GM12878 (cell line): ENCODE results near the gene DOCK7. TPM values are rescaled to one million over a fixed set of nuclear protein-coding genes. Genes with fewer than 3 reads are reported as not detected.
A peak's percentile ranks its signal among the peaks of the same experiment; 100 is the strongest.

ENCODE experiments used
- ATAC-seq: fragments of 200-7000 bp; cut with Tn5 transposase; 3 replicates; pipeline ENCODE4 v1.9.1; 2020; ENCODE audit warnings: mild to moderate bottlenecking, moderate library complexity
- BruUV-seq: library from RNA; stranded (reverse); fragments of 400-500 nt; replicated peaks from 2 replicates; lab custom pipeline; 2021; lab: Mats Ljungman, UMichigan
- CTCF ChIA-PET: fragments of 300-600 bp; sonication (Branson Sonifier 250); formaldehyde crosslinking; extraction: SDS; loops from one replicate; lab custom pipeline; 2021; ENCODE audit warnings: inconsistent platforms; lab: Yijun Ruan, JAX
- POLR2A ChIA-PET: fragments of 350-600 bp; formaldehyde crosslinking; extraction: SDS; loops from one replicate; lab custom pipeline; 2021; ENCODE audit warnings: inconsistent platforms; lab: Charles Lee
- RAD21 ChIA-PET: fragments of 300-600 bp; sonication (Branson Sonifier 250); formaldehyde crosslinking; loops from one replicate; lab custom pipeline; 2023; ENCODE audit warnings: antibody characterized with exemption; ENCODE audit not compliant: unreplicated experiment; lab: Charles Lee
- SMC1A ChIA-PET: fragments of 300-600 bp; sonication (Branson Sonifier 250); formaldehyde crosslinking; loops from one replicate; lab custom pipeline; 2023; ENCODE audit not compliant: unreplicated experiment, uncharacterized antibody; lab: Charles Lee
- DNase-seq: peaks from one replicate; pipeline ENCODE4 v3.0.0-alpha.2; 2011; ENCODE audit warnings: low read depth, low spot score
- FAIRE-seq: peaks from 3 replicates; lab custom pipeline; 2011; peaks lifted over from hg19 to GRCh38; lab: Jason Lieb, UNC
- H2AFZ ChIP-seq: 2 replicates; pipeline ENCODE4 v1.6.0; 2011; ENCODE audit warnings: low read depth, low read length, control low read depth; ENCODE audit not compliant: control insufficient read depth
- H3K27ac ChIP-seq: 2 replicates; pipeline ENCODE4 v1.5.1; 2011; ENCODE audit warnings: control low read depth; ENCODE audit not compliant: control insufficient read depth, insufficient read depth
- H3K27me3 ChIP-seq, 2 experiments: replicated peaks in 1 of 2; 2 replicates each; pipeline versions ENCODE4 v1.6.0 to v1.6.1; 2011; ENCODE audit warnings: low read length in 1 of 2; ENCODE audit not compliant: control insufficient read depth in 2 of 2, insufficient read depth in 2 of 2
- H3K36me3 ChIP-seq, 2 experiments: 2 replicates each; pipeline ENCODE4 v1.5.1; 2011; ENCODE audit warnings: low read length in 1 of 2; ENCODE audit not compliant: control insufficient read depth in 2 of 2, insufficient read depth in 2 of 2
- H3K4me1 ChIP-seq: 2 replicates; pipeline ENCODE4 v1.6.1; 2011; ENCODE audit warnings: mild to moderate bottlenecking, low read length, moderate library complexity, mixed read lengths; ENCODE audit not compliant: control insufficient read depth, insufficient read depth
- H3K4me2 ChIP-seq: 2 replicates; pipeline ENCODE4 v1.6.0; 2011; ENCODE audit warnings: control low read depth; ENCODE audit not compliant: control insufficient read depth, insufficient read depth
- H3K4me3 ChIP-seq: fragments of 200-600 bp; sonication (generic); 2 replicates; pipeline ENCODE4 v1.5.1; 2016
- H3K79me2 ChIP-seq: 2 replicates; pipeline ENCODE4 v1.6.0; 2011; ENCODE audit warnings: low read length; ENCODE audit not compliant: control insufficient read depth, insufficient read depth
- H3K9ac ChIP-seq: 2 replicates; pipeline ENCODE4 v1.8.0; 2011; ENCODE audit warnings: low read length, control low read depth, mixed read lengths; ENCODE audit not compliant: control insufficient read depth, insufficient read depth
- H3K9me3 ChIP-seq: replicated peaks from 3 replicates; pipeline ENCODE4 v1.5.1; 2011; ENCODE audit warnings: mild to moderate bottlenecking, low read length; ENCODE audit not compliant: control insufficient read depth, insufficient read depth
- H4K20me1 ChIP-seq: 2 replicates; pipeline ENCODE4 v1.6.0; 2011; ENCODE audit not compliant: control insufficient read depth, insufficient read depth
- BHLHE40 ChIP-seq, 2 experiments: fragments of 450-650 bp in 1 of 2; IDR thresholded peaks; 2 replicates each; pipeline ENCODE4 v1.6.1; 2011 to 2017; ENCODE audit warnings: low read depth in 2 of 2, borderline replicate concordance in 1 of 2, improper control_type of control experiment in 1 of 2, low read length in 1 of 2, mild to moderate bottlenecking in 1 of 2
- EP300 ChIP-seq, 2 experiments: fragments of 150-350 bp in 1 of 2; IDR thresholded peaks; 2 replicates each; pipeline ENCODE4 v1.6.1; 2011 to 2012; ENCODE audit warnings: low read depth in 2 of 2, low read length in 2 of 2, borderline replicate concordance in 1 of 2, improper control_type of control experiment in 1 of 2, inconsistent platforms in 1 of 2; ENCODE audit not compliant: control insufficient read depth in 1 of 2
- ESRRA ChIP-seq: IDR thresholded peaks from 2 replicates; pipeline ENCODE4 v1.6.1; 2012; ENCODE audit warnings: mild to moderate bottlenecking, low read length, improper control_type of control experiment
- FOS ChIP-seq: IDR thresholded peaks from 3 replicates; pipeline ENCODE4 v1.6.1; 2011; ENCODE audit warnings: borderline replicate concordance; ENCODE audit not compliant: insufficient read length; ENCODE audit errors: extremely low read depth
- FOXK2 ChIP-seq: fragments of 450-650 bp; IDR thresholded peaks from 2 replicates; pipeline ENCODE4 v1.6.1; 2017; ENCODE audit warnings: mild to moderate bottlenecking, moderate library complexity
- LARP7 ChIP-seq: fragments of 450-650 bp; IDR thresholded peaks from 2 replicates; pipeline ENCODE4 v1.6.1; 2017; ENCODE audit warnings: mild to moderate bottlenecking
- MEF2A ChIP-seq: IDR thresholded peaks from 2 replicates; pipeline ENCODE4 v1.6.1; 2011; ENCODE audit warnings: low read depth, mild to moderate bottlenecking, low read length, moderate library complexity; ENCODE audit not compliant: insufficient read depth
- MEF2B ChIP-seq: fragments of 450-650 bp; IDR thresholded peaks from 2 replicates; pipeline ENCODE4 v1.6.1; 2018; ENCODE audit warnings: mild to moderate bottlenecking, moderate library complexity; ENCODE audit not compliant: partially characterized antibody, poor library complexity, severe bottlenecking
- POLR2AphosphoS5 ChIP-seq: IDR thresholded peaks from 2 replicates; pipeline ENCODE4 v1.6.1; 2011; ENCODE audit warnings: mild to moderate bottlenecking, low read length, inconsistent platforms
- WGBS: methylation state at CpG from one replicate; pipeline ENCODE4 v1.1.6; 2016; ENCODE audit warnings: low lambda C conversion rate; ENCODE audit not compliant: insufficient replicate concordance, insufficient coverage; ENCODE audit errors: missing lambda C conversion rate; 5-methylcytosine and 5-hydroxymethylcytosine counted together
- in situ Hi-C: fragments of 300-500 bp; cut with MboI; formaldehyde crosslinking; loops from 9 replicates; pipeline ENCODE4 v1.14.3; 2018; ENCODE audit warnings: mixed read lengths
- intact Hi-C: fragments of 100-400 bp; cut with micrococcal nuclease; formaldehyde crosslinking; loops from one replicate; pipeline ENCODE4 v1.14.2; 2022; ENCODE audit not compliant: unreplicated experiment
- polyA plus RNA-seq, 11 experiments: library from polyadenylated mRNA; depleted of rRNA in 4 of 11; unstranded in 6 of 11; stranded (reverse) in 5 of 11; fragments of >200 nt; fragmentation: Nextera tagmentation in 4 of 11; fragmentation: Illumina TruSeq in 1 of 11; extraction: Ambion mirVana in 4 of 11; extraction: Trizol in 1 of 11; gene quantifications; 1 replicate in 1 of 11; 2 replicates in 10 of 11; pipeline versions ENCODE4 v1.2.1 to v1.2.3, GENCODE V29; 2011 to 2016; ENCODE audit warnings: inconsistent platforms in 2 of 11, missing spikeins in 2 of 11, low read depth in 1 of 11
- total RNA-seq, 4 experiments: library from RNA; depleted of rRNA in 3 of 4; stranded (reverse); fragments of >200 nt in 3 of 4; fragmentation: Illumina TruSeq in 1 of 4; extraction: Trizol in 1 of 4; gene quantifications; 2 replicates each; pipeline versions ENCODE4 v1.2.1 to v1.2.3, GENCODE V29; 2013 to 2021
- TF ChIP-seq, protein P1 (sequence below): fragments of 450-650 bp; IDR thresholded peaks from 2 replicates; pipeline ENCODE4 v1.6.1; 2016; ENCODE audit warnings: mild to moderate bottlenecking
- TF ChIP-seq, protein P2 (sequence below): fragments of 450-650 bp; conservative IDR thresholded peaks from 2 replicates; pipeline ENCODE4 v1.6.1; 2017; ENCODE audit warnings: mild to moderate bottlenecking, moderate library complexity

The DOCK7 gene
- total and polyA plus RNA-seq, 10 of the 15 experiments (the other 5 are each of a cell fraction or from before 2014, with no cell fraction given) = 4.8 to 34.6 (median 26.9) TPM

DNA sequence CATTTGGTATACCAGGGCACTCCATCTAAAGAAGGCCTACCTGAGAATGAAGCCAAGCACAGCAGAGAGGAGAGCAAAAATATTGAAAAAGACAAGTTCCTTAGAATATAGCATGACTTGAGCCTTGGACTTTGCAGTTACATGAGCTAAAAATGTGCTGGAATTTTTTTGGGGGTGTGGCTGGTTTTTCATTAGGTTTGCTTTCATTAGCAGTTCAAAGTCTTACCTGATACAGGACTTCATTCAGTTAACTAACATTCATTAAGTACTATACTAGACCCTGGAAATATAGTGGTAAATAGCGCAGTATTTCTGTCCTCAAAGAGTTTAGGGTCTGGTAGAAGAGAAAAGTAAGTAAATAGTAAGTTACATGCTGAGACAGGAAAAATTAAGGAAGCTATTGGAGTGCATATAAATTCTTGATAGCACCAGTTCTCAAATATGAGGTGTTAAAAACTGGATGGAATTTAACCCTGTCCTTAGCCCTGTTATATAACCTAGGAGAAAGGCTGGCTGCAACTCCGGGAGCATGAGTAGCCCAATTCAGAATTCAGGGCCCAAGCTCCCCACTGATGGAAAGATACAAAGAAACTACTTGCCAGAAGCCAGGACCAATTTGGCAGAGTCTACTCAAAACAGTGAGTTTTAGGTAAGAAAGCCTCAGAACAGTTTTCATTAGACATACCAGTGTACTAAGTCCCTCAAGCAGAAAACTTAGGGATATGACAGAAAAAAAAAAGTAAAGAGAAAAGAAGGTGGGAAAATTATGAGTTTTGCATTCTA, 3.1 kb upstream of the DOCK7 start:
- in situ Hi-C loops = no loop called here
- no peaks in the 10 kb centered on the region for H3K36me3 ChIP-seq
- POLR2A ChIA-PET = interaction anchor here (0.6 to 0.9 kb wide), 2 partner anchors 69 to 1707 kb away, joined by 3 read pairs; no protein-coding TSS in a partner anchor

DNA sequence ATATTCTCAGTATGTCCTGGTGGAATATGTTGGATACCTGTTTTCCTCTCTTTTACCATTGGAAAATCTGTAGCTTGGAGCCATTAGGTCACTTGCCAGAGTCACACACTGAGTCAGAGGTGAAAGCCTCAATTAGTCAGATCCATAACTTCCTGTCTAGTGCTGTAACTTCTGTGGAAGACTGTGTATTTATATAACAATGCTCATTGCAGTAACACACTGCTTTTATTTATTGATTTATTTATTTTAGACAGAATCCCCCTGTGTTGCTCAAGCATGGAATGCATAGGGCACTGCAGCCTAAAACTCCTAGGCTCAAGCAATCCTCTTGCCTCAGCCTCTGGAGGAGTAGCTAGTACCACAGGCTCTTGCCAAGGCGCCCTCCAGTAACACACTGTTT, 1.3 kb upstream of the DOCK7 start:
- TF ChIP-seq LARP7 (no peak), MEF2A (no peak), FOXK2 (no peak)
- TF ChIP-seq, protein P1, sequence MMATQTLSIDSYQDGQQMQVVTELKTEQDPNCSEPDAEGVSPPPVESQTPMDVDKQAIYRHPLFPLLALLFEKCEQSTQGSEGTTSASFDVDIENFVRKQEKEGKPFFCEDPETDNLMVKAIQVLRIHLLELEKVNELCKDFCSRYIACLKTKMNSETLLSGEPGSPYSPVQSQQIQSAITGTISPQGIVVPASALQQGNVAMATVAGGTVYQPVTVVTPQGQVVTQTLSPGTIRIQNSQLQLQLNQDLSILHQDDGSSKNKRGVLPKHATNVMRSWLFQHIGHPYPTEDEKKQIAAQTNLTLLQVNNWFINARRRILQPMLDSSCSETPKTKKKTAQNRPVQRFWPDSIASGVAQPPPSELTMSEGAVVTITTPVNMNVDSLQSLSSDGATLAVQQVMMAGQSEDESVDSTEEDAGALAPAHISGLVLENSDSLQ = no peak
- TF ChIP-seq, protein P2, sequence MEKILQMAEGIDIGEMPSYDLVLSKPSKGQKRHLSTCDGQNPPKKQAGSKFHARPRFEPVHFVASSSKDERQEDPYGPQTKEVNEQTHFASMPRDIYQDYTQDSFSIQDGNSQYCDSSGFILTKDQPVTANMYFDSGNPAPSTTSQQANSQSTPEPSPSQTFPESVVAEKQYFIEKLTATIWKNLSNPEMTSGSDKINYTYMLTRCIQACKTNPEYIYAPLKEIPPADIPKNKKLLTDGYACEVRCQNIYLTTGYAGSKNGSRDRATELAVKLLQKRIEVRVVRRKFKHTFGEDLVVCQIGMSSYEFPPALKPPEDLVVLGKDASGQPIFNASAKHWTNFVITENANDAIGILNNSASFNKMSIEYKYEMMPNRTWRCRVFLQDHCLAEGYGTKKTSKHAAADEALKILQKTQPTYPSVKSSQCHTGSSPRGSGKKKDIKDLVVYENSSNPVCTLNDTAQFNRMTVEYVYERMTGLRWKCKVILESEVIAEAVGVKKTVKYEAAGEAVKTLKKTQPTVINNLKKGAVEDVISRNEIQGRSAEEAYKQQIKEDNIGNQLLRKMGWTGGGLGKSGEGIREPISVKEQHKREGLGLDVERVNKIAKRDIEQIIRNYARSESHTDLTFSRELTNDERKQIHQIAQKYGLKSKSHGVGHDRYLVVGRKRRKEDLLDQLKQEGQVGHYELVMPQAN = no peak
- Histone ChIP-seq H3K27me3 (no peaks in the 10 kb centered on the region), H3K4me2 (peak overlapping the region; percentile 79), H3K9ac (no peak overlapping the region), H4K20me1 (no peaks in the 10 kb centered on the region), H2AFZ (no peak overlapping the region), H3K36me3 (no peaks in the 10 kb centered on the region), H3K9me3 (no peaks in the 10 kb centered on the region; the same call in 2 of the 3 replicates), H3K4me1 (peaks cover 4% of the 10 kb centered on the region; the same call in 1 of the 2 replicates), H3K27ac (no peak overlapping the region), H3K4me3 (no peak overlapping the region), H3K79me2 (peaks cover 21% of the 10 kb centered on the region)
- no peak for DNase-seq
- BruUV-seq = no TSS peak
- ChIA-PET SMC1A (interaction anchor here (0.8 to 3.5 kb wide), 8 partner anchors 34 to 250 kb away, joined by 3 to 23 read pairs (median 8); no protein-coding TSS in a partner anchor), RAD21 (interaction anchor here (0.6 to 1.8 kb wide), 8 partner anchors 32 to 107 kb away, joined by 3 to 10 read pairs (median 4); no protein-coding TSS in a partner anchor), CTCF (interaction anchor here (1.2 to 2.7 kb wide), 4 partner anchors 13 to 152 kb away, joined by 3 to 16 read pairs (median 4); no protein-coding TSS in a partner anchor), POLR2A (interaction anchor here (0.8 to 1.2 kb wide), 2 partner anchors 65 to 68 kb away, joined by 3 to 4 read pairs; no protein-coding TSS in a partner anchor)
- in situ Hi-C loops (no loop called here), intact Hi-C loops (loop anchor here (2.0 kb wide), 1 partner anchor 253 kb away; the partner anchor contains the start of gene USP1)
- no peak for FAIRE-seq
- no peak for ATAC-seq
- WGBS = 100% methylated on average over 1 of the region's 1 CpG

More for the DNA sequence above, 3.1 kb upstream of the DOCK7 start:
- peaks cover 15% of the 10 kb centered on the region for H3K79me2 ChIP-seq
- CTCF ChIA-PET = interaction anchor here (0.6 to 1.3 kb wide), 7 partner anchors 13 to 534 kb away, joined by 3 to 5 read pairs (median 3); no protein-coding TSS in a partner anchor
- no peak overlapping the region for H3K9ac ChIP-seq
- H3K27me3 ChIP-seq = no peaks in the 10 kb centered on the region
- H3K9me3 ChIP-seq = no peaks in the 10 kb centered on the region; the same call in 2 of the 3 replicates
- DNase-seq = no peak
- no peak overlapping the region for H3K4me3 ChIP-seq
- H3K4me1 ChIP-seq = peaks cover 4% of the 10 kb centered on the region; the same call in 1 of the 2 replicates
- SMC1A ChIA-PET = interaction anchor here (0.9 to 3.5 kb wide), 6 partner anchors 21 to 255 kb away, joined by 3 to 23 read pairs (median 7); no protein-coding TSS in a partner anchor
- WGBS = 95% methylated on average over 2 of the region's 2 CpGs
- H3K4me2 ChIP-seq = no peak overlapping the region
- no peak overlapping the region for H2AFZ ChIP-seq
- H3K27ac ChIP-seq = no peak overlapping the region
- no peak for TF ChIP-seq ESRRA
- TF ChIP-seq EP300 (IDR thresholded peaks at IDR 0.05; ENCODE audit: borderline replicate concordance in 1 of 2, control insufficient read depth in 1 of 2, low read depth in 2 of 2, low read length in 2 of 2) = no peak
- TF ChIP-seq POLR2AphosphoS5 = no peak
- no peak for TF ChIP-seq BHLHE40 (IDR thresholded peaks at IDR 0.05; ENCODE audit: borderline replicate concordance in 1 of 2, low read depth in 2 of 2, low read length in 1 of 2)
- TF ChIP-seq FOS = no peak
- TF ChIP-seq MEF2B = no peak
- TF ChIP-seq, all 136 proteins: peak for 0
- no peaks in the 10 kb centered on the region for H4K20me1 ChIP-seq
- intact Hi-C loops = no loop called here
- RAD21 ChIA-PET = interaction anchor here (1.6 to 1.8 kb wide), 2 partner anchors 32 to 54 kb away, joined by 5 to 10 read pairs; no protein-coding TSS in a partner anchor
- no peak for FAIRE-seq
- BruUV-seq = no TSS peak
- no peak for ATAC-seq
